CD14-positive monocyte (primary cell): ENCODE data around the gene TBC1D16. TPM values are rescaled to one million over a fixed set of nuclear protein-coding genes. Genes with fewer than 3 reads are reported as not detected.

ENCODE experiments used
- DNase-seq, 3 donors: peaks; one replicate each; pipeline ENCODE4 v3.0.0-alpha.2; 2011 to 2022
- H2AFZ ChIP-seq: 2 replicates; pipeline ENCODE4 v1.6.0; 2012; ENCODE audit warnings: mild to moderate bottlenecking, low read depth, low read length, inconsistent platforms; ENCODE audit not compliant: insufficient read depth, poor library complexity, severe bottlenecking
- H3K27ac ChIP-seq, 2 donors: 1 replicate in 1 of 2; 2 replicates in 1 of 2; pipeline ENCODE4 v1.5.1; 2012 to 2013; ENCODE audit warnings: low read length in 2 of 2, control low read depth in 1 of 2, inconsistent platforms in 1 of 2, low read depth in 1 of 2, mild to moderate bottlenecking in 1 of 2
- H3K27me3 ChIP-seq, 2 donors: one replicate each; pipeline versions ENCODE4 v1.6.0 to v1.6.1; 2011 to 2013; ENCODE audit warnings: low read length in 2 of 2; ENCODE audit not compliant: control insufficient read depth in 2 of 2, insufficient read depth in 2 of 2
- H3K36me3 ChIP-seq, 2 donors: replicated peaks in 1 of 2; 1 replicate in 1 of 2; 2 replicates in 1 of 2; pipeline versions ENCODE4 v1.5.1 to v1.6.1; 2012 to 2013; ENCODE audit warnings: low read length in 2 of 2, control low read depth in 1 of 2, inconsistent platforms in 1 of 2, mild to moderate bottlenecking in 1 of 2; ENCODE audit not compliant: insufficient read depth in 2 of 2, control insufficient read depth in 1 of 2
- H3K4me1 ChIP-seq, 2 donors: 1 replicate in 1 of 2; 2 replicates in 1 of 2; pipeline versions ENCODE4 v1.5.1 to v1.6.1; 2012 to 2013; ENCODE audit warnings: low read length in 2 of 2, control low read depth in 1 of 2, inconsistent platforms in 1 of 2, mild to moderate bottlenecking in 1 of 2, moderate library complexity in 1 of 2; ENCODE audit not compliant: insufficient read depth in 2 of 2, control insufficient read depth in 1 of 2
- H3K4me2 ChIP-seq: replicated peaks from 2 replicates; pipeline ENCODE3; 2012; ENCODE audit warnings: low read length, moderate library complexity, mild to moderate bottlenecking; ENCODE audit not compliant: poor library complexity, severe bottlenecking; ENCODE audit errors: extremely low read depth
- H3K4me3 ChIP-seq, 3 experiments: fragments of 200-600 bp in 1 of 3; sonication (generic) in 1 of 3; replicated peaks in 1 of 3; 1 replicate in 2 of 3; 2 replicates in 1 of 3; pipeline ENCODE4 v1.5.1; 2011 to 2013; ENCODE audit warnings: low read length in 3 of 3, mild to moderate bottlenecking in 3 of 3, control low read depth in 2 of 3, low read depth in 2 of 3, inconsistent platforms in 1 of 3, moderate library complexity in 1 of 3
- H3K79me2 ChIP-seq: 2 replicates; pipeline ENCODE4 v1.6.0; 2012; ENCODE audit warnings: mild to moderate bottlenecking, control low read depth, inconsistent platforms, low read length, moderate library complexity; ENCODE audit not compliant: insufficient read depth
- H3K9ac ChIP-seq: 2 replicates; pipeline ENCODE4 v1.6.0; 2017; ENCODE audit warnings: low read length, mild to moderate bottlenecking; ENCODE audit not compliant: insufficient read depth, poor library complexity, severe bottlenecking
- H3K9me3 ChIP-seq, 2 donors: replicated peaks in 1 of 2; 1 replicate in 1 of 2; 2 replicates in 1 of 2; pipeline versions ENCODE4 v1.5.1 to v1.6.1; 2012 to 2013; ENCODE audit warnings: low read length in 2 of 2, control low read depth in 1 of 2; ENCODE audit not compliant: control insufficient read depth in 1 of 2, insufficient read depth in 1 of 2
- H4K20me1 ChIP-seq: 2 replicates; pipeline ENCODE4 v1.6.0; 2012; ENCODE audit warnings: mild to moderate bottlenecking, low read length, control low read depth, moderate library complexity; ENCODE audit not compliant: insufficient read depth
- H3K27ac Mint-ChIP-seq, 7 donors: one replicate each; pipeline ENCODE4 v1.8.0; 2020; ENCODE audit warnings: mild to moderate bottlenecking in 7 of 7, mixed read lengths in 7 of 7, moderate library complexity in 6 of 7, inconsistent platforms in 2 of 7
- H3K27me3 Mint-ChIP-seq, 3 donors: one replicate each; pipeline ENCODE4 v1.8.0; 2021 to 2022; ENCODE audit warnings: low read depth in 3 of 3, mild to moderate bottlenecking in 3 of 3, mixed read lengths in 3 of 3, moderate library complexity in 3 of 3, inconsistent platforms in 1 of 3
- H3K36me3 Mint-ChIP-seq, 2 donors: one replicate each; pipeline ENCODE4 v1.8.0; 2020; ENCODE audit warnings: mixed read lengths in 2 of 2, inconsistent platforms in 1 of 2, mild to moderate bottlenecking in 1 of 2
- H3K4me1 Mint-ChIP-seq: one replicate; pipeline ENCODE4 v1.8.0; 2020; ENCODE audit warnings: mild to moderate bottlenecking, mixed read lengths
- H3K4me3 Mint-ChIP-seq, 2 donors: one replicate each; pipeline ENCODE4 v1.8.0; 2020; ENCODE audit warnings: mild to moderate bottlenecking in 2 of 2, mixed read lengths in 2 of 2, moderate library complexity in 1 of 2
- H3K9me3 Mint-ChIP-seq, 7 donors: one replicate each; pipeline ENCODE4 v1.8.0; 2020 to 2022; ENCODE audit warnings: mixed read lengths in 7 of 7, mild to moderate bottlenecking in 6 of 7, moderate library complexity in 6 of 7, inconsistent platforms in 2 of 7
- CTCF ChIP-seq: fragments of 200-600 bp; IDR thresholded peaks from one replicate; pipeline ENCODE4 v1.8.0; 2022; ENCODE audit warnings: antibody characterized with exemption, mild to moderate bottlenecking
- WGBS: methylation state at CpG from one replicate; pipeline ENCODE4 v1.1.5; 2013; ENCODE audit warnings: missing lambda C conversion rate; ENCODE audit not compliant: insufficient coverage; 5-methylcytosine and 5-hydroxymethylcytosine counted together
- intact Hi-C, 2 donors: fragments of 100-400 bp; cut with micrococcal nuclease; formaldehyde crosslinking; loops; one replicate each; pipeline versions ENCODE4 v1.15.0 to v1.15.1; 2023
- polyA plus RNA-seq, 3 donors: library from polyadenylated mRNA; depleted of rRNA in 1 of 3; unstranded in 2 of 3; stranded (reverse) in 1 of 3; fragments of 300-500 nt in 2 of 3; fragments of >200 nt in 1 of 3; fragmentation: Illumina TruSeq in 2 of 3; gene quantifications; 1 replicate in 2 of 3; 2 replicates in 1 of 3; pipeline ENCODE4 v1.2.3, GENCODE V29; 2012 to 2021

Gene TBC1D16
- polyA plus RNA-seq, 3 donors = 0.11 to 0.53 (median 0.27) TPM

- Histone ChIP-seq H2AFZ (no peak overlapping the region), H3K36me3 (no peaks in the 10 kb centered on the region), H3K4me3 (no peak overlapping the region), H3K79me2 (no peaks in the 10 kb centered on the region), H3K9ac (no peak overlapping the region), H3K27me3 (no peaks in the 10 kb centered on the region), H3K4me2 (no peak overlapping the region), H3K9me3 (no peaks in the 10 kb centered on the region), H4K20me1 (no peaks in the 10 kb centered on the region), H3K27ac (no peak overlapping the region), H3K4me1 (no peaks in the 10 kb centered on the region)
- Mint-ChIP-seq H3K36me3 (no peaks in the 10 kb centered on the region), H3K4me1 (no peaks in the 10 kb centered on the region), H3K27me3 (peaks cover 0 to 4% (median 2%) of the 10 kb centered on the region in 3 donors), H3K27ac (no peak overlapping the region), H3K4me3 (no peak overlapping the region), H3K9me3 (no peaks in the 10 kb centered on the region)
- WGBS = 100% methylated on average over 4 of the region's 8 CpGs
- intact Hi-C loops = no loop called here
- DNase-seq = no peak
- no peak for TF ChIP-seq CTCF
Measured at GRCh38 chr17:79952901-79953300, 82.8 kb downstream of the TBC1D16 start.

DNA sequence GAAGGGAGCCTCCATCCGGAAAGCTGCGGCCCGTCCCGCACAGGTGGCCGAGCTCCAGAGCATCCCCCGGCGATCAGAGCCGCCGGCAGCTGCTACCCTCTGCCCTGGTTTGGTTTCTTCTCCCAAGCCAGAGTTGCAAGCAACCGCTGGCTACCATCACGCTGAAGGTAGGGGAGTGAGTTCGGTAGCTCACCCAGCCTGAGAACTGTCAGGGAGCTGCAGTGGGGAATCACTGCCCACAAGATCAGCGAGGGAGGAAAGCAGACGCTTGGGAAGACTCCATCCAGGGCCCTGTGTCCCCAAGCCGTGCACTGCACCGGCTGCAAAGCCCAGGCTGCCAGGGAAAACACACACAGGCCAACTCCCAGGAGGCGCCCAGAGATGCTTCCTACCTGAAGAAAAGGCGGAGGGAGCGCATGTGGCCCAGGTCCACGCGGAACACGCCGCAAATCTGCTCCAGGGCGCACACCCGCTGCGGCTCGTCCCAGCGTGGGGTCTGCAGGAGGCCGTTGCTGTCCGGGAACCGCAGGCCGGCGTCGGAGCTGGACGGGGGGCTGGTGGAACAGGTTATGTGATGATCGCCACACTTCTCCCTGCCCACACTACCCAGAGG, 83.3 kb downstream of the TBC1D16 start:
- intact Hi-C loops = no loop called here
- Histone ChIP-seq H2AFZ (no peak overlapping the region), H3K4me2 (no peak overlapping the region), H3K27me3 (no peaks in the 10 kb centered on the region), H3K27ac (no peak overlapping the region), H3K4me1 (no peaks in the 10 kb centered on the region), H3K9ac (no peak overlapping the region), H3K36me3 (no peaks in the 10 kb centered on the region), H3K9me3 (no peaks in the 10 kb centered on the region), H3K4me3 (no peak overlapping the region), H4K20me1 (no peaks in the 10 kb centered on the region), H3K79me2 (no peaks in the 10 kb centered on the region)
- no peak overlapping the region for H3K27ac Mint-ChIP-seq
- no peaks in the 10 kb centered on the region for H3K9me3 Mint-ChIP-seq
- no peak for TF ChIP-seq CTCF
- no peak overlapping the region for H3K4me3 Mint-ChIP-seq
- WGBS = 97% methylated on average over 18 of the region's 36 CpGs
- H3K4me1 Mint-ChIP-seq = no peaks in the 10 kb centered on the region
- no peaks in the 10 kb centered on the region for H3K36me3 Mint-ChIP-seq
- DNase-seq = no peak
- peaks cover 0 to 4% (median 2%) of the 10 kb centered on the region in 3 donors for H3K27me3 Mint-ChIP-seq
